ENCODE data around the gene CAMTA1.

Gene CAMTA1

GRCh38 chr1:7808253-7808844 lies 1023.1 kb downstream of the CAMTA1 start:
- H2AFZ ChIP-seq (ENCODE audit: low read depth, low read length): no peak overlapping the region
- DNase-seq (no peak), ATAC-seq (ENCODE audit: insufficient read depth, low read depth) (no peak)
- no peaks in the 10 kb centered on the region for H3K27me3 ChIP-seq (ENCODE audit: insufficient read depth, low read length, poor library complexity)
- H4K20me1 ChIP-seq (ENCODE audit: insufficient read depth, low read length): no peaks in the 10 kb centered on the region
- H3K9ac ChIP-seq (ENCODE audit: low read depth, low read length): no peak overlapping the region
- no peaks in the 10 kb centered on the region for H3K4me1 ChIP-seq (ENCODE audit: insufficient read depth, low read length)
- H3K27ac ChIP-seq (ENCODE audit: low read length): no peak overlapping the region
- H3K4me3 ChIP-seq (ENCODE audit: low read depth in 1 of 2, low read length in 2 of 2): no peak overlapping the region
- H3K79me2 ChIP-seq (ENCODE audit: insufficient read depth, low read length): no peaks in the 10 kb centered on the region
- peaks cover 4% of the 10 kb centered on the region for H3K9me3 ChIP-seq (ENCODE audit: insufficient read depth, low read length, severe bottlenecking)
- H3K36me3 ChIP-seq (ENCODE audit: insufficient read depth, low read length): no peaks in the 10 kb centered on the region
- H3K4me2 ChIP-seq (ENCODE audit: insufficient read depth, low read length): no peak overlapping the region
- TF ChIP-seq EZH2 (IDR thresholded peaks at IDR 0.05; ENCODE audit: borderline replicate concordance, low read depth, low read length, severe bottlenecking): no peak
- peak; percentile 64 for TF ChIP-seq CTCF (IDR thresholded peaks at IDR 0.05; ENCODE audit: borderline replicate concordance, extremely low read depth, low read length, poor library complexity, severe bottlenecking)

- no peak overlapping the region for H3K9ac ChIP-seq (ENCODE audit: low read depth, low read length)
- H4K20me1 ChIP-seq (ENCODE audit: insufficient read depth, low read length): no peaks in the 10 kb centered on the region
- no peaks in the 10 kb centered on the region for H3K4me1 ChIP-seq (ENCODE audit: insufficient read depth, low read length)
- H3K27me3 ChIP-seq (ENCODE audit: insufficient read depth, low read length, poor library complexity): no peaks in the 10 kb centered on the region
- ATAC-seq (ENCODE audit: insufficient read depth, low read depth) (no peak), DNase-seq (no peak)
- H2AFZ ChIP-seq (ENCODE audit: low read depth, low read length): no peak overlapping the region
- no peaks in the 10 kb centered on the region for H3K36me3 ChIP-seq (ENCODE audit: insufficient read depth, low read length)
- H3K79me2 ChIP-seq (ENCODE audit: insufficient read depth, low read length): no peaks in the 10 kb centered on the region
- H3K27ac ChIP-seq (ENCODE audit: low read length): no peak overlapping the region
- no peak for TF ChIP-seq EZH2 (IDR thresholded peaks at IDR 0.05; ENCODE audit: borderline replicate concordance, low read depth, low read length, severe bottlenecking)
- no peak for TF ChIP-seq CTCF (IDR thresholded peaks at IDR 0.05; ENCODE audit: borderline replicate concordance, extremely low read depth, low read length, poor library complexity, severe bottlenecking)
- H3K4me2 ChIP-seq (ENCODE audit: insufficient read depth, low read length): no peak overlapping the region
- H3K9me3 ChIP-seq (ENCODE audit: insufficient read depth, low read length, severe bottlenecking): peaks cover 12% of the 10 kb centered on the region
- H3K4me3 ChIP-seq (ENCODE audit: low read depth in 1 of 2, low read length in 2 of 2): no peak overlapping the region
Measured at GRCh38 chr1:7809742-7810141, 1024.5 kb downstream of the CAMTA1 start.

GRCh38 chr1:7810395-7810794 lies 1025.1 kb downstream of the CAMTA1 start:
- H3K27me3 ChIP-seq (ENCODE audit: insufficient read depth, low read length, poor library complexity): no peaks in the 10 kb centered on the region
- no peaks in the 10 kb centered on the region for H3K4me1 ChIP-seq (ENCODE audit: insufficient read depth, low read length)
- H3K36me3 ChIP-seq (ENCODE audit: insufficient read depth, low read length): no peaks in the 10 kb centered on the region
- H3K9ac ChIP-seq (ENCODE audit: low read depth, low read length): no peak overlapping the region
- H3K9me3 ChIP-seq (ENCODE audit: insufficient read depth, low read length, severe bottlenecking): peaks cover 12% of the 10 kb centered on the region
- H3K4me3 ChIP-seq (ENCODE audit: low read depth in 1 of 2, low read length in 2 of 2): no peak overlapping the region
- DNase-seq: no peak
- no peak overlapping the region for H3K27ac ChIP-seq (ENCODE audit: low read length)
- no peaks in the 10 kb centered on the region for H3K79me2 ChIP-seq (ENCODE audit: insufficient read depth, low read length)
- no peak overlapping the region for H3K4me2 ChIP-seq (ENCODE audit: insufficient read depth, low read length)
- ATAC-seq (ENCODE audit: insufficient read depth, low read depth): no peak
- H4K20me1 ChIP-seq (ENCODE audit: insufficient read depth, low read length): no peaks in the 10 kb centered on the region
- TF ChIP-seq CTCF (IDR thresholded peaks at IDR 0.05; ENCODE audit: borderline replicate concordance, extremely low read depth, low read length, poor library complexity, severe bottlenecking) (no peak), EZH2 (IDR thresholded peaks at IDR 0.05; ENCODE audit: borderline replicate concordance, low read depth, low read length, severe bottlenecking) (no peak)
- no peak overlapping the region for H2AFZ ChIP-seq (ENCODE audit: low read depth, low read length)

Data from DND-41 (cell line).